SK-N-SH (cell line): Measurements from ENCODE around the gene PDE10A. TPM values are rescaled to one million over a fixed set of nuclear protein-coding genes. Genes with fewer than 3 reads are reported as not detected.
"Not testable (repeated sequence)": the region's sequence is repeated elsewhere in the genome, so short reads cannot be mapped to it uniquely, and the experiment has no call there.

ENCODE experiments used
- CTCF ChIA-PET: fragments of 300-600, 350-600 bp; formaldehyde crosslinking; extraction: SDS; loops from one replicate; lab custom pipeline; 2021; lab: Yijun Ruan, JAX
- POLR2A ChIA-PET: fragments of 350-600 bp; sonication (Branson Sonifier 250); formaldehyde crosslinking; extraction: SDS; loops from one replicate; lab custom pipeline; 2020; ENCODE audit warnings: antibody characterized with exemption, inconsistent platforms; lab: Yijun Ruan, JAX
- DNase-seq: peaks from one replicate; pipeline ENCODE4 v3.0.0; 2012
- H2AFZ ChIP-seq: fragments of 200-600 bp; sonication (generic); 2 replicates; pipeline ENCODE4 v1.8.1; 2016; ENCODE audit warnings: antibody characterized with exemption, mild to moderate bottlenecking, low read depth
- H3F3A ChIP-seq: fragments of 200-600 bp; sonication (generic); replicated peaks from 2 replicates; pipeline ENCODE3; 2016; ENCODE audit warnings: antibody characterized with exemption, mild to moderate bottlenecking; ENCODE audit not compliant: insufficient read depth
- H3K27ac ChIP-seq, 2 experiments: fragments of 200-500 bp in 1 of 2; fragments of 200-600 bp in 1 of 2; sonication (Bioruptor generic) in 1 of 2; sonication (generic), shearing (Covaris generic) in 1 of 2; 2 replicates each; pipeline versions ENCODE4 v1.5.1 to v1.6.1; 2014 to 2016; ENCODE audit warnings: low read depth in 2 of 2, inconsistent platforms in 1 of 2, low read length in 1 of 2, mild to moderate bottlenecking in 1 of 2, mixed read lengths in 1 of 2
- H3K27me3 ChIP-seq: fragments of 200-600 bp; sonication (generic), shearing (Covaris generic); 2 replicates; pipeline ENCODE4 v1.6.1; 2016; ENCODE audit warnings: mixed run types; ENCODE audit not compliant: insufficient read depth
- H3K36me3 ChIP-seq, 2 experiments: fragments of 200-500 bp in 1 of 2; fragments of 200-600 bp in 1 of 2; sonication (Bioruptor generic) in 1 of 2; sonication (generic) in 1 of 2; replicated peaks in 1 of 2; 2 replicates each; pipeline versions ENCODE3 to v1.5.1; 2014 to 2016; ENCODE audit warnings: low read length in 1 of 2, mild to moderate bottlenecking in 1 of 2; ENCODE audit not compliant: insufficient read depth in 2 of 2, control insufficient read depth in 1 of 2
- H3K4me1 ChIP-seq, 2 experiments: fragments of 200-500 bp in 1 of 2; fragments of 200-600 bp in 1 of 2; sonication (Bioruptor generic) in 1 of 2; sonication (generic), shearing (Covaris generic) in 1 of 2; 2 replicates each; pipeline versions ENCODE4 v1.5.1 to v1.6.1; 2014 to 2016; ENCODE audit warnings: low read depth in 1 of 2, low read length in 1 of 2, mixed run types in 1 of 2; ENCODE audit not compliant: insufficient read depth in 2 of 2, control insufficient read depth in 1 of 2
- H3K4me2 ChIP-seq: fragments of 200-600 bp; sonication (generic), shearing (Covaris generic); 2 replicates; pipeline ENCODE4 v1.6.1; 2017; ENCODE audit warnings: mixed run types
- H3K4me3 ChIP-seq, 2 experiments: fragments of 200-500 bp in 1 of 2; fragments of 200-600 bp in 1 of 2; sonication (Bioruptor generic) in 1 of 2; sonication (generic), shearing (Covaris generic) in 1 of 2; 2 replicates each; pipeline versions ENCODE4 v1.5.1 to v1.8.1; 2014 to 2016; ENCODE audit warnings: low read depth in 2 of 2, inconsistent platforms in 1 of 2, low read length in 1 of 2, mild to moderate bottlenecking in 1 of 2, mixed read lengths in 1 of 2, moderate library complexity in 1 of 2
- H3K79me2 ChIP-seq: fragments of 200-600 bp; sonication (generic); 2 replicates; pipeline ENCODE4 v1.8.1; 2017; ENCODE audit warnings: mild to moderate bottlenecking; ENCODE audit not compliant: insufficient read depth
- H3K9ac ChIP-seq: fragments of 200-600 bp; sonication (generic); 2 replicates; pipeline ENCODE4 v1.6.1; 2017; ENCODE audit warnings: mixed run types
- H3K9me2 ChIP-seq: fragments of 200-600 bp; sonication (generic); 2 replicates; pipeline ENCODE4 v1.6.1; 2017; ENCODE audit warnings: mixed run types
- H3K9me3 ChIP-seq: fragments of 200-600 bp; sonication (generic); 2 replicates; pipeline ENCODE4 v1.6.1; 2017; ENCODE audit warnings: mixed run types, mild to moderate bottlenecking, moderate library complexity
- H4K20me1 ChIP-seq: fragments of 200-600 bp; sonication (generic); 2 replicates; pipeline ENCODE4 v1.6.1; 2017; ENCODE audit warnings: mild to moderate bottlenecking, mixed run types; ENCODE audit not compliant: insufficient read depth
- CHD2 ChIP-seq: fragments of 150-350 bp; IDR thresholded peaks from 2 replicates; pipeline ENCODE4 v1.6.1; 2018; ENCODE audit warnings: low read length; ENCODE audit not compliant: partially characterized antibody
- EZH2phosphoT487 ChIP-seq: fragments of 200-600 bp; sonication (generic); IDR thresholded peaks from 2 replicates; pipeline ENCODE4 v1.6.1; 2017; ENCODE audit warnings: low read depth, mixed run types, mild to moderate bottlenecking, antibody characterized with exemption, moderate library complexity, borderline replicate concordance
- FOSL2 ChIP-seq: IDR thresholded peaks from 2 replicates; pipeline ENCODE4 v1.4.0; 2012; ENCODE audit warnings: low read depth, mild to moderate bottlenecking, moderate library complexity, borderline replicate concordance
- FOXM1 ChIP-seq: IDR thresholded peaks from 2 replicates; pipeline ENCODE4 v1.4.0; 2012; ENCODE audit warnings: low read depth, mild to moderate bottlenecking
- GATA2 ChIP-seq: sonication (generic); formaldehyde crosslinking; IDR thresholded peaks from 2 replicates; pipeline ENCODE4 v1.5.0; 2020; ENCODE audit warnings: mild to moderate bottlenecking, missing genetic modification reagents
- IRF3 ChIP-seq: fragments of 150-350 bp; IDR thresholded peaks from 2 replicates; pipeline ENCODE4 v1.6.1; 2016; ENCODE audit warnings: mild to moderate bottlenecking, low read depth, low read length
- NRF1 ChIP-seq: IDR thresholded peaks from 2 replicates; pipeline ENCODE4 v1.6.1; 2012; ENCODE audit warnings: low read depth, mild to moderate bottlenecking, low read length
- RAD21 ChIP-seq: IDR thresholded peaks from 2 replicates; pipeline ENCODE4 v1.6.1; 2012; ENCODE audit warnings: mild to moderate bottlenecking, low read length
- WGBS: methylation state at CpG from one replicate; pipeline ENCODE4 v1.1.6; 2017; ENCODE audit warnings: low lambda C conversion rate; 5-methylcytosine and 5-hydroxymethylcytosine counted together
- polyA plus RNA-seq, 3 experiments: library from polyadenylated mRNA; depleted of rRNA; stranded (reverse); fragments of >200 nt; gene quantifications; 2 replicates each; pipeline ENCODE4 v1.2.3, GENCODE V29; 2012
- TF ChIP-seq, protein P1 (sequence below): IDR thresholded peaks from 2 replicates; pipeline ENCODE4 v1.4.0; 2012; ENCODE audit warnings: low read depth, borderline replicate concordance

PDE10A gene
- polyA plus RNA-seq, 1 of the 3 experiments (the other 2 are of a cell fraction), result 0.43 TPM

- no peak for DNase-seq
- H3K4me2 ChIP-seq, result no peak overlapping the region
- no peaks in the 10 kb centered on the region for H3K4me1 ChIP-seq
- no peaks in the 10 kb centered on the region for H4K20me1 ChIP-seq
- H3K9me2 ChIP-seq, result no peaks in the 10 kb centered on the region
- no peaks in the 10 kb centered on the region for H3F3A ChIP-seq
- H3K4me3 ChIP-seq, result no peak overlapping the region
- CTCF ChIA-PET, result no interaction called here
- no peaks in the 10 kb centered on the region for H3K27me3 ChIP-seq
- no peaks in the 10 kb centered on the region for H3K9me3 ChIP-seq
- POLR2A ChIA-PET, result no interaction called here
- no peak overlapping the region for H2AFZ ChIP-seq
- no peak overlapping the region for H3K9ac ChIP-seq
- no peak for TF ChIP-seq EZH2phosphoT487
- no peak for TF ChIP-seq RAD21
- TF ChIP-seq CHD2, result no peak
- TF ChIP-seq NRF1, result no peak
- H3K79me2 ChIP-seq, result no peaks in the 10 kb centered on the region
- H3K36me3 ChIP-seq, result no peaks in the 10 kb centered on the region
- H3K27ac ChIP-seq, result no peak overlapping the region
- 51% methylated on average over 3 of the region's 3 CpGs for WGBS
Measured at GRCh38 chr6:165597821-165598220, 65.2 kb downstream of the PDE10A start.

DNA sequence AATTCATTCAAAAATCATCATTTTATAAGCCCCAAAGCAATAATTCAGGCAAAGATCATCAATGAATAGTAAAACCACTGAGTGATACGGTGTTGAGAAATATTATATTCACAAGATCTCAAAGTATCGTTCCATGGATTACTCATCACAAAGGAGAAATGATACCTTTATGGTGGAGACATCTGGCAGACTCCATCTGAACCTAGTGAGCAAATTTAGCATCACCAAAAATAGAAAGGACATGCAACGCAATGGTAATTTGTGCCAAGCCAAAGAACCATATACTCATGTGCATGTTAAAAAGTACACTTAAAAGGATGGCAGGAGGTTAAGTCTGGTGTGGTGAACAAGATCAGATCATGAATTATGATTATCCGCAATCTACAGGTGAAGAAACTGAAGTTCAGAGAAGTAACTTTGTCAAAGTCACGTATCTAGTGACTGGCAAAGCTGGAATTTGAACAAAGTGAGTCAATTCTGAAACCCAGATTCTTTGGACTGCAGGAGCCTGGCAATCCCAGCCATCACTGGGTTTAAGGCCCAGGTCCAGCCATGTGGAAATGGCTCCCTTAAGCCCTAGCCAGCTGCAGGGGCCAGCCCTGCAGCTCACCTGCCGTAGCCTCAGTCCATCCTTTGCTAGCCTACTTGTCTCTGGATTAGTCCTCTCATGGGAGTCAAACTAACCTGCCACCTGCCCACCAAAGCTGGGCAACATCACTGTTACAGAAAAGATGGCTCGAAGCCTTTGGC is 68.3 kb downstream of the PDE10A start:
- Histone ChIP-seq H3K4me1 (no peaks in the 10 kb centered on the region), H3K9ac (no peak overlapping the region), H3K4me2 (no peak overlapping the region), H4K20me1 (no peaks in the 10 kb centered on the region), H2AFZ (no peak overlapping the region), H3K4me3 (no peak overlapping the region), H3K27me3 (no peaks in the 10 kb centered on the region), H3K9me2 (no peaks in the 10 kb centered on the region), H3K79me2 (no peaks in the 10 kb centered on the region), H3K9me3 (no peaks in the 10 kb centered on the region), H3K27ac (no peak overlapping the region), H3K36me3 (no peaks in the 10 kb centered on the region), H3F3A (no peaks in the 10 kb centered on the region)
- DNase-seq, result no peak
- POLR2A ChIA-PET, result no interaction called here
- 38% methylated on average over 7 of the region's 7 CpGs for WGBS
- CTCF ChIA-PET, result no interaction called here
- TF ChIP-seq GATA2 (CRISPR knock-in tag) (no peak), FOSL2 (no peak), FOXM1 (no peak), IRF3 (no peak), NRF1 (no peak)
- TF ChIP-seq, protein P1, sequence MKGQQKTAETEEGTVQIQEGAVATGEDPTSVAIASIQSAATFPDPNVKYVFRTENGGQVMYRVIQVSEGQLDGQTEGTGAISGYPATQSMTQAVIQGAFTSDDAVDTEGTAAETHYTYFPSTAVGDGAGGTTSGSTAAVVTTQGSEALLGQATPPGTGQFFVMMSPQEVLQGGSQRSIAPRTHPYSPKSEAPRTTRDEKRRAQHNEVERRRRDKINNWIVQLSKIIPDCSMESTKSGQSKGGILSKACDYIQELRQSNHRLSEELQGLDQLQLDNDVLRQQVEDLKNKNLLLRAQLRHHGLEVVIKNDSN, result no peak

DNA sequence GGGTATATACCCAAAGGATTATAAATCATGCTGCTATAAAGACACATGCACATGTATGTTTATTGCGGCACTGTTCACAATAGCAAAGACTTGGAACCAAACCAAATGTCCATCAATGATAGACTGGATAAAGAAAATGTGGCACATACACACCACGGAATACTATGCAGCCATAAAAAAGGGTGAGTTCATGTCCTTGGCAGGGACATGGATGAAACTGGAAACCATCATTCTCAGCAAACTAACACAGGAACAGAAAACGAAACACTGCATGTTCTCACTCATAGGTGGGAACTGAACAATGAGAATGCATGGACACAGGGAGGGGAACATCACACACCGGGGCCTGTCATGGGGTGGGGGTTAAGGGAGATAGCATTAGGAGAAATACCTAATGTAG is 70.1 kb downstream of the PDE10A start:
- H3K27ac ChIP-seq, H3K27me3 ChIP-seq, H3K4me1 ChIP-seq, H3K4me2 ChIP-seq, H3K9me3 ChIP-seq, POLR2A ChIA-PET, DNase-seq, H3K9me2 ChIP-seq, CTCF ChIA-PET, H3K36me3 ChIP-seq, H3K4me3 ChIP-seq, H4K20me1 ChIP-seq, H2AFZ ChIP-seq, H3K9ac ChIP-seq, H3K79me2 ChIP-seq, H3F3A ChIP-seq: not testable (repeated sequence)
- 30% methylated on average over 3 of the region's 4 CpGs for WGBS
